HepG2 (cell line): ENCODE measurements around the gene SGF29. TPM values are rescaled to one million over a fixed set of nuclear protein-coding genes. Genes with fewer than 3 reads are reported as not detected.

Source experiments
- FOXM1 ChIP-seq: sonication (generic); formaldehyde crosslinking; IDR thresholded peaks from 2 replicates; pipeline ENCODE4 v1.5.0; 2020; ENCODE audit warnings: missing genetic modification reagents
- GMEB1 ChIP-seq: sonication (generic); formaldehyde crosslinking; IDR thresholded peaks from 2 replicates; pipeline ENCODE4 v1.5.1; 2020; ENCODE audit warnings: missing genetic modification reagents, mild to moderate bottlenecking, borderline replicate concordance
- HNRNPL ChIP-seq: fragments of 200-400 bp; formaldehyde crosslinking; IDR thresholded peaks from 2 replicates; pipeline ENCODE4 v1.6.1; 2017; ENCODE audit warnings: mild to moderate bottlenecking, low read depth, low read length
- HNRNPLL ChIP-seq: fragments of 200-400 bp; formaldehyde crosslinking; IDR thresholded peaks from 2 replicates; pipeline ENCODE4 v1.6.1; 2017; ENCODE audit warnings: mild to moderate bottlenecking, low read depth, low read length; ENCODE audit not compliant: poor library complexity, severe bottlenecking
- KAT7 ChIP-seq: IDR thresholded peaks from 2 replicates; pipeline ENCODE4 v1.6.1; 2018; ENCODE audit warnings: borderline replicate concordance, missing compliant biosample characterization
- NR1H2 ChIP-seq: sonication (generic); formaldehyde crosslinking; IDR thresholded peaks from 2 replicates; pipeline ENCODE4 v1.8.1; 2022; ENCODE audit warnings: low read depth, missing genetic modification reagents, borderline replicate concordance
- SP2 ChIP-seq: sonication (generic); formaldehyde crosslinking; IDR thresholded peaks from 2 replicates; pipeline ENCODE4 v1.5.1; 2020; ENCODE audit warnings: mild to moderate bottlenecking, missing genetic modification reagents
- TAF15 ChIP-seq: fragments of 200-400 bp; formaldehyde crosslinking; IDR thresholded peaks from one replicate; pipeline ENCODE4 v1.6.1; 2018; ENCODE audit warnings: mild to moderate bottlenecking, low read depth, low read length; ENCODE audit not compliant: poor library complexity, severe bottlenecking
- TRIM22 ChIP-seq: fragments of 450-650 bp; IDR thresholded peaks from 2 replicates; pipeline ENCODE4 v1.6.1; 2017
- YEATS4 ChIP-seq: sonication (generic); formaldehyde crosslinking; IDR thresholded peaks from 2 replicates; pipeline ENCODE4 v1.4.0; 2020; ENCODE audit warnings: missing genetic modification reagents, borderline replicate concordance
- ZFP82 ChIP-seq: sonication (generic); formaldehyde crosslinking; IDR thresholded peaks from 2 replicates; pipeline ENCODE4 v1.5.1; 2020; ENCODE audit warnings: mild to moderate bottlenecking, missing genetic modification reagents, borderline replicate concordance
- ZNF18 ChIP-seq: sonication (generic); formaldehyde crosslinking; IDR thresholded peaks from 2 replicates; pipeline ENCODE4 v1.8.0; 2022; ENCODE audit warnings: mild to moderate bottlenecking, missing genetic modification reagents; ENCODE audit not compliant: insufficient replicate concordance
- ZNF20 ChIP-seq: sonication (generic); formaldehyde crosslinking; IDR thresholded peaks from 2 replicates; pipeline ENCODE4 v1.4.0; 2020; ENCODE audit warnings: mild to moderate bottlenecking, moderate library complexity, missing genetic modification reagents
- ZNF230 ChIP-seq: sonication (generic); formaldehyde crosslinking; IDR thresholded peaks from 2 replicates; pipeline ENCODE4 v1.4.0; 2020; ENCODE audit warnings: mild to moderate bottlenecking, missing genetic modification reagents
- ZNF232 ChIP-seq: sonication (generic); formaldehyde crosslinking; IDR thresholded peaks from 2 replicates; pipeline ENCODE4 v1.4.0; 2020; ENCODE audit warnings: missing genetic modification reagents, borderline replicate concordance
- ZNF326 ChIP-seq: sonication (generic); formaldehyde crosslinking; IDR thresholded peaks from 2 replicates; pipeline ENCODE4 v1.4.0; 2020; ENCODE audit warnings: missing genetic modification reagents, borderline replicate concordance
- ZNF354B ChIP-seq: sonication (generic); formaldehyde crosslinking; IDR thresholded peaks from 2 replicates; pipeline ENCODE4 v1.8.0; 2022; ENCODE audit warnings: mild to moderate bottlenecking, missing genetic modification reagents
- ZNF513 ChIP-seq: sonication (generic); formaldehyde crosslinking; conservative IDR thresholded peaks from 2 replicates; pipeline ENCODE4 v1.5.0; 2020; ENCODE audit warnings: missing genetic modification reagents
- ZNF7 ChIP-seq: IDR thresholded peaks from 2 replicates; pipeline ENCODE4 v1.6.1; 2016; ENCODE audit warnings: missing biosample characterization, missing genetic modification reagents
- ZNF766 ChIP-seq: sonication (generic); formaldehyde crosslinking; IDR thresholded peaks from 2 replicates; pipeline ENCODE4 v1.5.0; 2020; ENCODE audit warnings: missing genetic modification reagents, borderline replicate concordance
- ZNF773 ChIP-seq: sonication (generic); formaldehyde crosslinking; IDR thresholded peaks from 2 replicates; pipeline ENCODE4 v1.4.0; 2020; ENCODE audit warnings: missing genetic modification reagents, borderline replicate concordance
- ZNF781 ChIP-seq: sonication (generic); formaldehyde crosslinking; IDR thresholded peaks from 2 replicates; pipeline ENCODE4 v1.5.1; 2020; ENCODE audit warnings: borderline replicate concordance, mild to moderate bottlenecking, missing genetic modification reagents; ENCODE audit errors: not compliant biosample characterization
- ZNF883 ChIP-seq: sonication (generic); formaldehyde crosslinking; IDR thresholded peaks from 2 replicates; pipeline ENCODE4 v1.5.1; 2020; ENCODE audit warnings: mild to moderate bottlenecking, missing genetic modification reagents; ENCODE audit errors: not compliant biosample characterization
- polyA plus RNA-seq, 8 experiments: library from polyadenylated mRNA; depleted of rRNA in 3 of 8; stranded (reverse) in 7 of 8; unstranded in 1 of 8; fragments of >200 nt; fragmentation: Illumina TruSeq in 4 of 8; extraction: Trizol in 4 of 8; gene quantifications; 2 replicates each; pipeline versions ENCODE4 v1.2.1 to v1.2.3, GENCODE V29; 2011 to 2016; ENCODE audit warnings: low read depth in 4 of 8, missing spikeins in 1 of 8, mixed read lengths in 1 of 8; ENCODE audit not compliant: insufficient read depth in 1 of 8
- total RNA-seq, 5 experiments: library from RNA; depleted of rRNA; stranded (reverse); fragments of >200 nt; fragmentation: Illumina TruSeq; extraction: Trizol; gene quantifications; 2 replicates each; pipeline ENCODE4 v1.2.3, GENCODE V29; 2016; ENCODE audit warnings: low read depth in 1 of 5

SGF29 gene
- total and polyA plus RNA-seq, 2 of the 13 experiments (the other 11 are each of a cell fraction or from before 2014, with no cell fraction given) = 5.0 to 29.4 TPM

GRCh38 chr16:28553776-28554633, at the start of gene SGF29 (continued):
- TF ChIP-seq ZNF513 (CRISPR knock-in tag) (peak; percentile 20; the same call in 1 of the 2 replicates), ZNF326 (CRISPR knock-in tag) (no peak), ZNF232 (peak; percentile 90; the same call in 1 of the 2 replicates), ZNF766 (peak; percentile 95; the same call in 1 of the 2 replicates), ZFP82 (no peak), ZNF20 (CRISPR knock-in tag) (no peak), HNRNPLL (peak; percentile 81), KAT7 (CRISPR knock-in tag) (0 out of 2 replicates have a peak, but pooled peaks have one; percentile 79), TAF15 (peak; percentile 58), SP2 (CRISPR knock-in tag) (no peak), GMEB1 (CRISPR knock-in tag) (peak; percentile 98), TRIM22 (no peak), ZNF230 (CRISPR knock-in tag) (peak; percentile 85), ZNF883 (CRISPR knock-in tag) (peak; percentile 98), FOXM1 (CRISPR knock-in tag) (no peak), ZNF773 (CRISPR knock-in tag) (peak; percentile 61; the same call in 1 of the 2 replicates), ZNF781 (CRISPR knock-in tag) (peak; percentile 97), ZNF354B (CRISPR knock-in tag) (no peak), NR1H2 (CRISPR knock-in tag) (peak; percentile 89; the same call in 1 of the 2 replicates), ZNF7 (CRISPR knock-in tag) (no peak), ZNF18 (no peak), YEATS4 (CRISPR knock-in tag) (peak; percentile 97), HNRNPL (peak; percentile 80; the same call in 1 of the 2 replicates)
